Activated CD4-positive, alpha-beta T cell treated with anti-CD3 and anti-CD28 coated beads, Interleukin-2, amount 50 U/mL, for 16 hours (primary cell): ENCODE measurements around the gene MYLK.

ENCODE experiments used
- DNase-seq: peaks from one replicate; pipeline ENCODE4 v3.0.0-alpha.2; 2020

Gene MYLK

GRCh38 chr3:123789760-123790159, 94.4 kb downstream of the MYLK start:
- no peak for DNase-seq

- no peak for DNase-seq
Measured at GRCh38 chr3:123789160-123789559, 95.0 kb downstream of the MYLK start.

- DNase-seq = no peak
Measured at GRCh38 chr3:123788710-123789109, 95.4 kb downstream of the MYLK start.

DNA sequence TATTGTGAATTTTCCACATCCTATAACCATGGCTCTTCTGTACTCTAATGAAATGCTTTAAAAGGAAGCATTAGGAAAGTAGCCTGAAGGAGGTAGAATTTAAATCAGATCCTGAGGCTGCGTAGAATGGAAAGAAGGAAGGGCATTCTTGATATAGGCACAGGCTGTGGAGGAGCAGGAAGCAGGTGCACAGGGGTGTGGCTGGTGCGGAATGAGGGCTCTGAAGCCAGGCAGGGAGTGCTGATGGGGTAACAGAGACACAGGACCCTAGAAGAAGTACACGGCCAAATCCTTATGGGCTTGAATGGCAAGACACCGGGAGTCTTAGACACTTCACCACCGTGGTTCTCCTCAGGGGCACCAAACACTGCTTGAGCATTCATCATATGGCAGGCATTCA, 97.0 kb downstream of the MYLK start:
- no peak for DNase-seq

GRCh38 chr3:123785602-123786001, 98.5 kb downstream of the MYLK start:
- no peak for DNase-seq

GRCh38 chr3:123783811-123784210, 100.3 kb downstream of the MYLK start:
- no peak for DNase-seq

DNA sequence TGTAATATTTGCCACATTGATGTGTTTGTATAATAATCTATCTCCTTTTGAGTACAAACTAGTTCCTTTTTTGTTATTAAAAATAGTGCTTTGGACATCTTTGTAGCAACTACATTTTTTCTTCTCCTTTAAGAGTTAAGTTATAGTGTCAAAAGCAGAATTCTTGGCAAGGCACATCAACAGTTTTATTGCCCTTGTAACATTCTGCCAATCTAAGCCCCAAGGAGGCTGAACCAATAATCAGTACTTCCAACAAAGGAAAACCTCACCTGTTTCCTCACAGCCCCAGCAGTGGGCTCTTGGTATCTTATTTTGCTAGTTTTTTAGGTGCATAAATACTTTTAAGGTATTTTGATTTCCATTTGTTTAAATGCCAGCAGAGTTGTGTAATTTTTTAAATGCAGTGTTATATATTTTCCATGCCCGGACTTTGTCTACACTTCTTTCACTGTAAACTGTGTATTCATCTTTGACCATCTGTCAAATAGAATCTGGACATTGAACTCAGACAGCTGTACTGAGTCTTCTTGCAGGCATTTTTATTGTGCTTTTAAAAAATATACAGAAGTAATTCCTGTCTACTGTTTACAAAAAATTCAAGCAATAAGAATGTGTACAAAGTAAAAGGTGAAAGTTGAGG, 101.0 kb downstream of the MYLK start:
- DNase-seq = no peak

DNA sequence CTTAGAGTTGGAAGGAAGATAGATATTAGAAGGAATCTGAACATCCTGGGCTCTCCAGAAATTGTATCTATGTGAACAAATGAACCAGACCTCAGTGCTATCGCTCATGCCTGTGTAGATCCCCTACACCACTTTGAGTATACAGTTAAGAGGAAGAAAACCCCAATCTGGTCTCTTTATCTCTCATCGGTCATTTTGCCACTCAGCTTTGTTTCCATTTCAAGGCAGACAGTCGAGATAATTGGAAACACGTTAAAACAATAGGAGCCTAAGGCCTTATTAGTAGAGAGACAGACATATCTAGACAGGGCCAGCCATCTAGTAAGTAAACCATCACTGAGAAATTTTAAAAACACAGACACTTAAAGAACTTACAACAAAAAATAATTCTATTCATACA, 101.6 kb downstream of the MYLK start:
- no peak for DNase-seq

DNA sequence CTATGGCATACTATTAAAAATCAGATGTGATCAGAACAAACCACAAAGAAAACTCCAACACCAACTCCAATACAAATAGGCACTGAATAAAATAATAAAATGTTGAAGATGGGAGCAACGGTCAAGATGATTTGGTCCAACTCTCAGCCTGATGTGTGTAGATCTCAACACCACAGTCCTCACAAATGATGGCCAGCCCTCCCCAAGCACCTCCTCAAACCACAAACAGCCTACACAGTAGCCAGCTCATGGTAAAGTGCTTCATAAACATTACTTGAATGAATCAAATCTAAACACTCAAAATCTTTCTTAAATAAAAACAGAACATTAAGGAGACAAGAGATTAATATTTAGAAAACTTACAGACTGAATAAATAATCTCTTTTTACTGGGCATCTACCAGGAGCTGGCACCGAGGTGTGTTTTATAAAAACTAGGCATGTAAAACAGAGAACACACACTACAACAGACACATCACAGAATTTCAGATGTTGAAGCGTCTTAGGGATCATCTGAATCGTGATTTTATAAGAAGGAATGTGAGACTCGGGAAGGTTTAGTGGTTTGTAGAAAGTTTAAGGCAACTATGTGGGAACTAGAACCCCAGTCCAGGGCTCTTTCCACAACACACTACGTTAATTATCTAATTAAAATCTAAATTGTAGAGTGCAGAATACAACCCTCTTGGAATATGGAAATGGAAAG, 102.4 kb downstream of the MYLK start:
- no peak for DNase-seq

GRCh38 chr3:123781138-123781537, 103.0 kb downstream of the MYLK start:
- no peak for DNase-seq

GRCh38 chr3:123780656-123781055, 103.5 kb downstream of the MYLK start:
- DNase-seq = no peak

- no peak for DNase-seq
Measured at GRCh38 chr3:123779655-123780231, 104.4 kb downstream of the MYLK start.

GRCh38 chr3:123778991-123779622, 105.0 kb downstream of the MYLK start:
- no peak for DNase-seq

DNA sequence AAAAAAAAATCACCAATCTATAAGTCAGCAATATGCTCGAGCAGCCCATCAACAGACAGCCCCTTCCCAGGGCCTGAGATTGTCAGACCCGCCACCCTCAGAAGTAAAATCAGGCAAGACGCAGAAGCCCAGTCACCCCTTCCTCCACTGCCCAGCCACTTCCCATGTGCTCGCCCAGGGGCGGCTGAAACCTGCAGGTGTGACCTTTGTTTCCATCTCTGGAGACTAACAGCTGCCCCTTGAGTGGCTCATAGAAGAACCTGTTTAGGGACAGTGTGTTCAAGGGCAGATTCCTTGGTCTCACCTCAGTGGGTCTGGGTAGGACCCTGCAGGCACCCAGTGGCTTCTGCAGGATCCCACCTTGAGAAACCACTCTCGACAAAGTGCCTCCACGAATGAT, 105.6 kb downstream of the MYLK start:
- no peak for DNase-seq

DNA sequence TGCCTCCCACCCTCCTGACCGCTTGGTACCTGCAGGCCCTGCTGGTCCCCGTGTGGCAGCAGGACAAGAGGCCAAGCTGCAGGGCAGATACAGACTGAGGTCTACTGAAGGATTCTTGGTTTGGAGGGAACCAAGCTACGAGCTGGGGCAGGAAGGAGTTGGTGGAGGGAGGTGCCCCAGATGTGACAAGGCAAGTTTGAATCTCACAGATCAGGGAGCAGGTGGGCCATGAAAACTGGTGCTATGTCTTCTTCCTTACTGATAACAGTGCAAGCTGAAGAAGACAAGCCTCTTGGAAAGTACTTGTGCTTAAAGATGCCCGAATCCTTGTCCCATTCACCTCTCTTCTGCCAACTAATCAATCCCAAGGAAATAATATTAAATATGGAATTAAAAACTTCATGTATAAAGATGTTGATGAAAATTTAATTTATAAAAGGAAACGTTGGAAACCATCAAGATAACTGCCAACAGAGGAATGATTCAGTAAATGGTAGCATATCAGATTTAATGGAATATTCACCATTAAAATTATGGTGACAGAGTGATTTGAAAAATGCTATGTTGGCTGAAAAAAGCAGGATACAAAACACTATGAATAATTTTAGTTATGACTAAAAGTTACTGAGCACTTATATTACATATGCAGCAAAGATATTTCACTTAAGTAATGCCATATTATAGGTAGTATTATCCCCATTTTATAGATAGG, 107.9 kb downstream of the MYLK start:
- no peak for DNase-seq

- no peak for DNase-seq
Measured at GRCh38 chr3:123774474-123774873, 109.7 kb downstream of the MYLK start.

- no peak for DNase-seq
Measured at GRCh38 chr3:123773681-123774431, 110.3 kb downstream of the MYLK start.

DNA sequence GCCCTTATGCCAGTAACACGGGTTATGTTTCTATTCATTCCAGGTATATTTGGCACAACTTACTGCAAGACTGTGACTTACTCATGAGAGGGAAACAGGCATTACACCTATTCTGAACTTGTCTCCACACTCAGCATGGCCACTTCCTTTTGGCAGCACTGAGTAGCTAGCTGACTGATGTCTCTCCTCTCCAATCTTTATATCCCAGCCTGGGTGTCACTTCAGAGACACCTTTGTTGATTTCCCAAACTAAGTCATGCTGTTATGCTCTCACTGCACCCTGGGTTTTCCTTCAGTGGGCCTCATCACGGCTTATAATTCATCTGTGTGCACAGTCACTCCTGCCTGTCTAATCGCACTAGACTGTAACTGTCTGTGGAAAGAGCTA, 114.8 kb downstream of the MYLK start:
- DNase-seq = no peak

DNA sequence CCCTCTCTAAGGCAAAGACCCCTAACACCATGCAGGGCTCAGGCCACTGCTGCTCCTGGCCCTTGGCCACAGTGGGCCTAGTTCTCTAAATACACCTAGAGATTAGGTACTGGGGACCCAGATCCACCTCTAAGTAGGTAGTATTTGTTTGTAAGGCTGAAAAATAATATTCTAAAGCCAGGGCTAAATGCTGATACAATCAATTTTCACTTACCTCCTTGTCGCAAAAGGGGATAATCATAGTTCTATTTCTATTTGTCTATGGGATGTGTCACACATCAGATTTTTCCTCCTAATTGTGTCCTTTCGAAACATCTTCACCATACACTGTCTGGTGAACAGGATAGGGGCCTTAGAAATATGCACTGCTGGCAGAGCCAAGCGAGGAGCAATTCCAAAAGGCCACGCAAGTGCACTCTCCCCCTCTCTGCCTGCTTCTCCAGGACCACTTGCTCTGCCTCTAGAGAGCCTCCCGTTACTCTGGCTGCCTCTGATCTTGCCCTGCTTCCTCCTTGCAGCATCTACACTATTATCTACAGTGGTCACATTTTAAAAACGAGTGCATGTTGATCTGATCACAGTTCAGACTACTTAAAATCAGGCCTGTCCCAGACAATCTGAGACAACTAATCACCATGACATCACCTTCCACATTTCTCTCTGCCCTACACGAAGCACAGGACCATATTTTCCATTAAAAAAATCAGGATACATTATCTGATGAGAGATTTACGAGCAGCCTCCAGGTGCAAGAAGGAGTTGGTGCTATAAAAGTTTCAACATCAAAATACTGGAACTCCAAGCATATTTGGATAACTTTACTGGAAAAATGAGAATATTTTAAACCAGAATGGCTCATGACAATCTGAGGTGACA, 115.4 kb downstream of the MYLK start:
- DNase-seq = no peak

GRCh38 chr3:123767564-123768292, 116.4 kb downstream of the MYLK start:
- no peak for DNase-seq

DNA sequence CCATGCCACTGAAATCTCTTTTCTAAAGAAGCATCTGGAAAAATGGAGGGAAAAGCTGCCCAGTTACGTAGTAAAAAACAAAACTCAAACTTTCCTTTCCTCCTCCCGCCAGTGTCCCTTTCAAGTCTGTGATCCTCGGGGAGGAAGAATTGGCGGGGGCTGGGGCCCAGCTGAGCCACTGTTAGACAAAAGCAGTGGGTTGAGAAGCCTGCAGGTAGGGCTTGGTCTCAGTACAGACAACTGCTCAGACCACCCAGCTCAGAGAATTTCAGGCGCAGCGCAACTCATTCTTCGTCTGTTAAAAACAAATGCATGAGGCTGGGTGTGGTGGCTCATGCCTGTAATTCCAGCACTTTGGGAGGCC, 117.1 kb downstream of the MYLK start:
- no peak for DNase-seq
